ENCODE results near the gene GTF2IRD1.

The GTF2IRD1 gene

DNA sequence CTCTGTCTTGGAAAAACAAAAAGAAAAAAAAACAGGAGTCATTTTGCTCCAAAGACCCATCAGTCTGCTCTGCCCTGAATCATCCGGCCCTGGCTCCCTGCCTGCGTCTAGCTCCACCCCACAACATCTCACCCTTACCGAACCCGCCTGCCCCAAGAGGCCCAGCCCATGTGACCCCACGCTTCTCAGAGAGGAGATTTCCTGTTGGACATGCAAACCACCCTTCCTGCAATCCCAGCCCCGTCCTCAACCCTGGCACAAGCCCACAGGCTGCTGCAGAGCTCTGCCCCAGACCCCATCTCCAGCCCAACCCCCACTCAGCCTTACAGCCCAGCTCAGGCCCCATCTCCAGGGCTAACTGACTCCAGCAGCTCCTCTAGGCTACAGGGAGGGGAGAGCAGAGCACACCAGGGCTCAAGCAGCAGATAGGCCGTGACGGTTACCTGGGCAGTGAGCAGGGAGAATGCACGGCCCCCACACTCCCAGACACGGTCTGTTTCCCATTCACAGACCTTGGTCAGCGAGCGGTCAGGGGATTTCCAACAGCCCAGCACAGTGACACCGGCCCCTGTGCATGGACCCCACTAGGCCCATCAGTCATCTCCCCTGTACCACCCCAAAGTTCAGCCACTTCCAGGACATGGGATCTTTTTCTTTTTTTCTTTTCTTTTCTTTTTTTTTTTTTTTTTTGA lies 133.9 kb downstream of the GTF2IRD1 start:
- peak; percentile 93 for DNase-seq (ENCODE audit: low read depth)
- TF ChIP-seq, protein P1, sequence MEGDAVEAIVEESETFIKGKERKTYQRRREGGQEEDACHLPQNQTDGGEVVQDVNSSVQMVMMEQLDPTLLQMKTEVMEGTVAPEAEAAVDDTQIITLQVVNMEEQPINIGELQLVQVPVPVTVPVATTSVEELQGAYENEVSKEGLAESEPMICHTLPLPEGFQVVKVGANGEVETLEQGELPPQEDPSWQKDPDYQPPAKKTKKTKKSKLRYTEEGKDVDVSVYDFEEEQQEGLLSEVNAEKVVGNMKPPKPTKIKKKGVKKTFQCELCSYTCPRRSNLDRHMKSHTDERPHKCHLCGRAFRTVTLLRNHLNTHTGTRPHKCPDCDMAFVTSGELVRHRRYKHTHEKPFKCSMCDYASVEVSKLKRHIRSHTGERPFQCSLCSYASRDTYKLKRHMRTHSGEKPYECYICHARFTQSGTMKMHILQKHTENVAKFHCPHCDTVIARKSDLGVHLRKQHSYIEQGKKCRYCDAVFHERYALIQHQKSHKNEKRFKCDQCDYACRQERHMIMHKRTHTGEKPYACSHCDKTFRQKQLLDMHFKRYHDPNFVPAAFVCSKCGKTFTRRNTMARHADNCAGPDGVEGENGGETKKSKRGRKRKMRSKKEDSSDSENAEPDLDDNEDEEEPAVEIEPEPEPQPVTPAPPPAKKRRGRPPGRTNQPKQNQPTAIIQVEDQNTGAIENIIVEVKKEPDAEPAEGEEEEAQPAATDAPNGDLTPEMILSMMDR (conservative IDR thresholded peaks at IDR 0.05; ENCODE audit: low read depth, low read length), result no peak
- H3K4me3 ChIP-seq (ENCODE audit: low read length), result no peak overlapping the region

DNA sequence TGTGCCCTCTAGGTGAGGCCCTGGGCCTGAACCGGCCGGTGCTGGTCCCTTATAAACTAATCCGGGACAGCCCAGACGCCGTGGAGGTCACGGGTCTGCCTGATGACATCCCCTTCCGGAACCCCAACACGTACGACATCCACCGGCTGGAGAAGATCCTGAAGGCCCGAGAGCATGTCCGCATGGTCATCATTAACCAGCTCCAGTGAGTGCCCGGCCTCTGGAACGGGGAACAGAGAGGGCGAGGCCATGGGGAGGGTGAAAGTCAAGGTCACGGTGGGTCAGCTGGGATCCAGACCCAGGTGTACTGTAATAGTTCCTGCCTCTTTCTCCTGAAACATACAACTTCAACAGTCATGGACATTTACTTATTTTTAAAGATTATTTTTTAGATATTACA lies 137.1 kb downstream of the GTF2IRD1 start:
- TF ChIP-seq, protein P1 (conservative IDR thresholded peaks at IDR 0.05; ENCODE audit: low read depth, low read length), result no peak
- no peak overlapping the region for H3K4me3 ChIP-seq (ENCODE audit: low read length)
- DNase-seq (ENCODE audit: low read depth), result no peak

DNA sequence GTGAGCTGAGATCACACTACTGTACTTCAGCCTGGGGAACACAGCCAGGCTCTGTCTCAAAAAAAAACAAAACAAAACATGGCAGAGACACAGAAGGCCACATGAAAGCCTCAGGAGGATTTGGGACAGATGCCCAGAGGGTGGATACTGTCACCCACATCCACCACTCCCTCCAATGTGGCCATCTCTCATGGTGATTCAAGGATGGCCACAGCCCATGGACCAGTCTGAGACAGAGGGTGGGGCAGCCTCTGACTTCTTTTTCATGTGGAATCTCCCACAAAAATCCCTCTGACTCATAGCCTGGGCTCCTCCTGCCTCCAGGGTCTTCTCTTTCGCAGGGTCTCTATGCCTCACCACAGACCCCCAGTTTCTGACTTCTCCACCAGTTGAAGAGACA lies 144.9 kb downstream of the GTF2IRD1 start:
- TF ChIP-seq, protein P1 (conservative IDR thresholded peaks at IDR 0.05; ENCODE audit: low read depth, low read length), result no peak
- no peak overlapping the region for H3K4me3 ChIP-seq (ENCODE audit: low read length)
- DNase-seq (ENCODE audit: low read depth), result no peak

DNA sequence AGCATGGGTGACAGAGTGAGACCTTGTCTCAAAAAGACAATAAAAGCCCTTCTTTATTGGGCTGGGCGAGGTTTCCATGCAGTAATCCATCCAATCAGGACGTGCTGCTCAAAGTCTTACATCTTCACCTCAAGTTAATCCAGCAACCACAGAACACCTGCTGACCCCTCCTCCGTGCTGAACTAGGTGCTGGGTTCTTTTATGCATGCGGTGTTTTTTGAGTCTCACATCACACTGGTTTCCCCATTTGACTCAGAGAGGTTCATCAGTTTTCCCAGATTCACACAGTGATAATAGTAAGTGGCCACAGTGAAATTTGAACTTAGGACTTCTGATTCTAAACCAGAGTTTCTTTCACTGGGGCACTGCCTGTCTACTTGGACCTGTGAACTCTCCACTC lies 145.5 kb downstream of the GTF2IRD1 start:
- H3K4me3 ChIP-seq (ENCODE audit: low read length), result no peak overlapping the region
- TF ChIP-seq, protein P1 (conservative IDR thresholded peaks at IDR 0.05; ENCODE audit: low read depth, low read length), result no peak
- DNase-seq (ENCODE audit: low read depth), result no peak

DNA sequence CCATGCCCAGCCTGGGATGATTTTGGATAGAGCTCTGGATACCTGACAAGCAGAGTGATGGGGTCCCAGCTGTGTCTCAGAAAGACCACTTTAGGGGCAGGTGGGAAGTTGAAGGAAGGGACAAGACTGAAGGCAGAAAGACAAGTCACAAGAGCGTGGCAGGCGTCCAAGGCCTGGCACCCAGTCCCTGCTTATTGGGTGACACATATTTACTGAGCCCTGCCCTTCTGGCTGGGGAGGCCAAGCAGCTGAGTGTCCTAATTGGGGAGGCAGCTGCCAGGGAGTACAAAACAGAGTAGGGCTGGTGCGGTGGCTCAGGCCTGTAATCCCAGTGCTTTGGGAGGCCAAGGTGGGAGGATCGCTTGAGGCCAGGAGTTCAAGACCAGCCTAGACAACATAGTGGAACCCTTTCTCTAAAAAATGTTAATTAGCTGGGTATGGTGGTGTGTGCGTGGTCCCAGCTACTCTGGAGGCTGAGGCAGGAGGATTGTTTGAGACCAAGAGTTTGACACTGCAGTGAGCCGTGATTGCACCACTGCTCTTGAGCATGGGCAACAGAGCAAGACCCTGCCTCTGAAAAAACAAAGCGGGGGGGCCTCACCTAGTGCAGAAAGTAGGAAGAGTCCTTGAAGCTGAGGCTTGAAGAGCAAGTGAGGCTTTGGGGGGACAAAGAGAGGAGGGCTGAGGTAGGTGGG lies 150.8 kb downstream of the GTF2IRD1 start:
- no peak for DNase-seq (ENCODE audit: low read depth)

DNA sequence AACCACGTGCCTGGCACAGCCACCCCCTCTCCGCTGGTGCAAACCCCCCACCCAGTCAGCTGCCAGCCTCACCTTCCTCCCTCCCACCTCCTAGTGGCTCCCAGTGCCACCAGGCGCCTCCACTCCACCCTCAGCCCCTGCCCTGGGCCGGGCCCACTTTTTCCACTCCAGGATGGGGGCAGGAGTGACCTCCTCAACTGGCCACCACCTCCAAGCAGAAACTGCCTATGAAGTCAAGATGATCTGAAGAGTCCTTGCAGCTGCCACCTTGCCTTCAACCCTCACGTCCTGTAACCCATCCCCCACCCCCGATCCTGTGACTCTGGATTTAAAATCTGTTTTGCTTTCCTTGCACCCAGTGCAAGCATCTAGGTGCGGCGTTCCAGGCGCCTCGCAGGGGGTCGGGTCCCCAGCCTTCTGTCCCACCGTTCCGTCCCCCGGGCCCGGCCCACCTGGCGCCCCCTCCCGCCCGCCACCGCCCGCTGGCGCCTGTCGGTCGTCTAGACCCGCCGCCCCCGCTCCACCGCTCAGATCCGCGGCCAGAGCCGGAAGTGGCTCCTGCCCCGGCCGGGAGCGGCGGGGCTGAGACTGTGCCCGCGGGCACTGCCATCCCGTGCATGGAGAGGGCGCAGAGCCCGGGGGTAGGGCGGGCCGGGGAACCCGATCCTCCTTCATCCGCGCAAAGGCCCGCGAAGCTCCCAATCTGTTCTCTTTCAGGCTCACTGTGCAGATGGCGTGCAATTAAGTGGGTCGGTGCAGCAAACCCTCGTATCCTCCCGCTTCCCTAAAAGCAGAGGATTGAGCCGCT lies 152.6 kb downstream of the GTF2IRD1 start:
- TF ChIP-seq, protein P1 (conservative IDR thresholded peaks at IDR 0.05; ENCODE audit: low read depth, low read length), result no peak
- no peak for DNase-seq (ENCODE audit: low read depth)
- peak overlapping the region; percentile 29 for H3K4me3 ChIP-seq (ENCODE audit: low read length)

More for the DNA sequence above, 150.8 kb downstream of the GTF2IRD1 start:
- TF ChIP-seq, protein P1 (conservative IDR thresholded peaks at IDR 0.05; ENCODE audit: low read depth, low read length), result no peak
- no peak overlapping the region for H3K4me3 ChIP-seq (ENCODE audit: low read length)
